Measurements from ENCODE around the gene SLC5A2.
"Not testable (repeated sequence)": the region's sequence is repeated elsewhere in the genome, so short reads cannot be mapped to it uniquely, and the experiment has no call there.

SLC5A2 gene

GRCh38 chr16:31483081-31483480, at the start of gene SLC5A2:
TSS of gene SLC5A2 (plus strand) at chr16:31483123. CDS start at chr16:31483137, 14 bp downstream.
- no peak for DNase-seq

GRCh38 chr16:31435341-31436220, 47.3 kb upstream of the SLC5A2 start:
- no peak for DNase-seq

- DNase-seq: no peak
Observed at GRCh38 chr16:31436221-31437045, 46.5 kb upstream of the SLC5A2 start.

GRCh38 chr16:31438414-31438813, 44.5 kb upstream of the SLC5A2 start:
- no peak for DNase-seq

GRCh38 chr16:31439023-31439422, 43.9 kb upstream of the SLC5A2 start:
- DNase-seq: not testable (repeated sequence)

- DNase-seq: no peak
Observed at GRCh38 chr16:31439519-31439918, 43.4 kb upstream of the SLC5A2 start.

- no peak for DNase-seq
Observed at GRCh38 chr16:31440516-31441184, 42.3 kb upstream of the SLC5A2 start.

- no peak for DNase-seq
Observed at GRCh38 chr16:31441956-31442355, 41.0 kb upstream of the SLC5A2 start.

GRCh38 chr16:31445931-31446330, 37.0 kb upstream of the SLC5A2 start:
- DNase-seq: not testable (repeated sequence)

- DNase-seq: no peak
Observed at GRCh38 chr16:31451201-31451600, 31.7 kb upstream of the SLC5A2 start.

- no peak for DNase-seq
Observed at GRCh38 chr16:31451681-31452351, 31.1 kb upstream of the SLC5A2 start.

GRCh38 chr16:31452631-31453106, 30.3 kb upstream of the SLC5A2 start:
- no peak for DNase-seq

GRCh38 chr16:31453255-31454204, 29.4 kb upstream of the SLC5A2 start:
- DNase-seq: no peak

- DNase-seq: peak; percentile 17
Observed at GRCh38 chr16:31455601-31456314, 27.2 kb upstream of the SLC5A2 start.

- no peak for DNase-seq
Observed at GRCh38 chr16:31456988-31457360, 25.9 kb upstream of the SLC5A2 start.

- DNase-seq: peak; percentile 64
Observed at GRCh38 chr16:31458073-31458843, 24.7 kb upstream of the SLC5A2 start.

- peak; percentile 96 for DNase-seq
Observed at GRCh38 chr16:31458844-31459686, 23.9 kb upstream of the SLC5A2 start, which contains the start of gene ARMC5. TSS of gene ARMC5 (plus strand) at chr16:31459501. CDS start at chr16:31459525, 24 bp downstream.

GRCh38 chr16:31459687-31460581, 23.0 kb upstream of the SLC5A2 start:
- DNase-seq: peak; percentile 99

Data from GDM1 (cell line).